HepG2 (cell line): ENCODE data around the gene NAIF1. TPM values are rescaled to one million over a fixed set of nuclear protein-coding genes. Genes with fewer than 3 reads are reported as not detected.
A peak's percentile ranks its signal among the peaks of the same experiment; 100 is the strongest.

ENCODE experiments used
- CBFB ChIP-seq: sonication (generic); formaldehyde crosslinking; IDR thresholded peaks from 2 replicates; pipeline ENCODE4 v1.4.0; 2020; ENCODE audit warnings: missing genetic modification reagents
- HOXA9 ChIP-seq: sonication (generic); formaldehyde crosslinking; IDR thresholded peaks from 2 replicates; pipeline ENCODE4 v1.8.1; 2022; ENCODE audit warnings: missing genetic modification reagents, mild to moderate bottlenecking, moderate library complexity, borderline replicate concordance
- KAT8 ChIP-seq: IDR thresholded peaks from 2 replicates; pipeline ENCODE4 v1.6.1; 2016; ENCODE audit warnings: missing genetic modification reagents, missing compliant biosample characterization
- NCOR1 ChIP-seq: fragments of 200-600 bp; sonication (generic); IDR thresholded peaks from 2 replicates; pipeline ENCODE4 v1.7.0; 2017; ENCODE audit warnings: antibody characterized with exemption, low read length, borderline replicate concordance
- RBAK ChIP-seq: sonication (generic); formaldehyde crosslinking; IDR thresholded peaks from 2 replicates; pipeline ENCODE4 v1.5.1; 2020; ENCODE audit warnings: mild to moderate bottlenecking, missing genetic modification reagents
- RFX5 ChIP-seq: IDR thresholded peaks from 2 replicates; pipeline ENCODE4 v1.6.1; 2011; ENCODE audit warnings: low read depth, low read length, improper control_type of control experiment
- SMAD9 ChIP-seq: sonication (generic); formaldehyde crosslinking; IDR thresholded peaks from 2 replicates; pipeline ENCODE4 v1.5.1; 2020; ENCODE audit warnings: mild to moderate bottlenecking, missing genetic modification reagents
- SRSF9 ChIP-seq: fragments of 200-400 bp; formaldehyde crosslinking; IDR thresholded peaks from 2 replicates; pipeline ENCODE4 v1.6.1; 2018; ENCODE audit warnings: borderline replicate concordance, mild to moderate bottlenecking, low read depth, low read length; ENCODE audit not compliant: insufficient read depth, poor library complexity, severe bottlenecking
- WIZ ChIP-seq: sonication (generic); formaldehyde crosslinking; IDR thresholded peaks from 2 replicates; pipeline ENCODE4 v1.5.1; 2020; ENCODE audit warnings: mild to moderate bottlenecking, missing genetic modification reagents
- ZFP36L1 ChIP-seq: sonication (generic); formaldehyde crosslinking; IDR thresholded peaks from 2 replicates; pipeline ENCODE4 v1.8.0; 2022; ENCODE audit warnings: mild to moderate bottlenecking, missing genetic modification reagents, moderate library complexity
- ZNF337 ChIP-seq: sonication (generic); formaldehyde crosslinking; IDR thresholded peaks from 2 replicates; pipeline ENCODE4 v1.5.1; 2020; ENCODE audit warnings: missing genetic modification reagents, low read depth, mild to moderate bottlenecking, borderline replicate concordance
- ZNF354B ChIP-seq: sonication (generic); formaldehyde crosslinking; IDR thresholded peaks from 2 replicates; pipeline ENCODE4 v1.8.0; 2022; ENCODE audit warnings: mild to moderate bottlenecking, missing genetic modification reagents
- ZNF441 ChIP-seq: sonication (generic); formaldehyde crosslinking; IDR thresholded peaks from 2 replicates; pipeline ENCODE4 v1.7.0; 2021; ENCODE audit warnings: missing genetic modification reagents, borderline replicate concordance
- ZNF670 ChIP-seq: sonication (generic); formaldehyde crosslinking; IDR thresholded peaks from 2 replicates; pipeline ENCODE4 v1.8.0; 2022; ENCODE audit warnings: mild to moderate bottlenecking, missing genetic modification reagents, borderline replicate concordance
- polyA plus RNA-seq, 8 experiments: library from polyadenylated mRNA; depleted of rRNA in 3 of 8; stranded (reverse) in 7 of 8; unstranded in 1 of 8; fragments of >200 nt; fragmentation: Illumina TruSeq in 4 of 8; extraction: Trizol in 4 of 8; gene quantifications; 2 replicates each; pipeline versions ENCODE4 v1.2.1 to v1.2.3, GENCODE V29; 2011 to 2016; ENCODE audit warnings: low read depth in 4 of 8, missing spikeins in 1 of 8, mixed read lengths in 1 of 8; ENCODE audit not compliant: insufficient read depth in 1 of 8
- total RNA-seq, 5 experiments: library from RNA; depleted of rRNA; stranded (reverse); fragments of >200 nt; fragmentation: Illumina TruSeq; extraction: Trizol; gene quantifications; 2 replicates each; pipeline ENCODE4 v1.2.3, GENCODE V29; 2016; ENCODE audit warnings: low read depth in 1 of 5
- TF ChIP-seq, protein P1 (sequence below): sonication (generic); formaldehyde crosslinking; IDR thresholded peaks from 2 replicates; pipeline ENCODE4 v1.5.1; 2020; ENCODE audit warnings: mild to moderate bottlenecking, missing genetic modification reagents
- TF ChIP-seq, protein P2 (sequence below): sonication (generic); formaldehyde crosslinking; IDR thresholded peaks from 2 replicates; pipeline ENCODE4 v1.5.1; 2020; ENCODE audit warnings: missing genetic modification reagents, mild to moderate bottlenecking, borderline replicate concordance
- TF ChIP-seq, protein P3 (sequence below): sonication (generic); formaldehyde crosslinking; conservative IDR thresholded peaks from 2 replicates; pipeline ENCODE4 v1.8.0; 2022; ENCODE audit warnings: mild to moderate bottlenecking, moderate library complexity, missing genetic modification reagents
- TF ChIP-seq, protein P4 (sequence below): sonication (generic); formaldehyde crosslinking; IDR thresholded peaks from 2 replicates; pipeline ENCODE4 v1.8.1; 2023; ENCODE audit warnings: missing genetic modification reagents, inconsistent platforms, borderline replicate concordance
- TF ChIP-seq, protein P5 (sequence below): sonication (generic); formaldehyde crosslinking; IDR thresholded peaks from 2 replicates; pipeline ENCODE4 v1.4.0; 2020; ENCODE audit warnings: missing genetic modification reagents

Gene NAIF1
- total and polyA plus RNA-seq, 2 of the 13 experiments (the other 11 are each of a cell fraction or from before 2014, with no cell fraction given) = 6.0 to 6.9 TPM

DNA sequence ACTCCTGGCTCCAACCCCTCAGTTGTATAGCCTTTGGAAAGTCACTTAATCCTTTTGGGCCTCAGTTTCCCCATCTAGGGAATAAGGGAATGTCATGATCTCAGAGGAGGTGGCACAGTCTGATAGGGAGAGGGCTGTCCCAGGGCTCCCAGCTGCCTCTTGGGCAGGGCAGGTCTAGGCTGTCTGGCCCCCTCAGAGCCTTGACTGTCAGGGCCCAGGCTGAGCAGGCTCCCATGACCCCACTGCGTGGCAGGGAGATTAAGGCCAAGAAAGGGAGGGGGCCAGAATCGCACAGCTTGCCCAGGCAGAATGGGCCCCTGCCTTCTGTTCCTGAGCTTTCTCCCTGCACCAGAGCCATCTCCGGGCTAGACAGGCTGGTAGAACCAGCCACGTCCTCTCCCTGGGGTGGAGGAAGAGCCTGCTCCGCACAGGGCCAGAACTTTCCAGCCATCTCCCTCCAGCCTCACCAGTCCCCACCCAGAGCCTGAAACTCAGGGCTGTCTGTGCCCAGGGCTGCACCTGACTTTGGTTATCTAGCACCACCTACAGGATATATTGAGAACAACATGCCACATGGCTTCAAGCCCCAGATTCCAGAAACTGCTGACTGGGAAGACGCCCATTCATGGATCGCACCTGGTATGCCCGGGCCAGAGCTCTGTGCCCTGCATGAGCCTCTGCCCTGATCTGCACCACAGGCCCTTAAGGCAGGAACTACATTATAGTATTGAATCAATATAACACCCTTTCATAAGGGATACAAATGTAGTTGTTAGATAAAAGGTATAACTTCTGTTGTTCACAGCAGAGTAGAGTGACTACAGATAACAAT lies 32.1 kb downstream of the NAIF1 start (continued):
- TF ChIP-seq ZNF354B = no peak
- no peak for TF ChIP-seq SRSF9
- TF ChIP-seq, protein P1, sequence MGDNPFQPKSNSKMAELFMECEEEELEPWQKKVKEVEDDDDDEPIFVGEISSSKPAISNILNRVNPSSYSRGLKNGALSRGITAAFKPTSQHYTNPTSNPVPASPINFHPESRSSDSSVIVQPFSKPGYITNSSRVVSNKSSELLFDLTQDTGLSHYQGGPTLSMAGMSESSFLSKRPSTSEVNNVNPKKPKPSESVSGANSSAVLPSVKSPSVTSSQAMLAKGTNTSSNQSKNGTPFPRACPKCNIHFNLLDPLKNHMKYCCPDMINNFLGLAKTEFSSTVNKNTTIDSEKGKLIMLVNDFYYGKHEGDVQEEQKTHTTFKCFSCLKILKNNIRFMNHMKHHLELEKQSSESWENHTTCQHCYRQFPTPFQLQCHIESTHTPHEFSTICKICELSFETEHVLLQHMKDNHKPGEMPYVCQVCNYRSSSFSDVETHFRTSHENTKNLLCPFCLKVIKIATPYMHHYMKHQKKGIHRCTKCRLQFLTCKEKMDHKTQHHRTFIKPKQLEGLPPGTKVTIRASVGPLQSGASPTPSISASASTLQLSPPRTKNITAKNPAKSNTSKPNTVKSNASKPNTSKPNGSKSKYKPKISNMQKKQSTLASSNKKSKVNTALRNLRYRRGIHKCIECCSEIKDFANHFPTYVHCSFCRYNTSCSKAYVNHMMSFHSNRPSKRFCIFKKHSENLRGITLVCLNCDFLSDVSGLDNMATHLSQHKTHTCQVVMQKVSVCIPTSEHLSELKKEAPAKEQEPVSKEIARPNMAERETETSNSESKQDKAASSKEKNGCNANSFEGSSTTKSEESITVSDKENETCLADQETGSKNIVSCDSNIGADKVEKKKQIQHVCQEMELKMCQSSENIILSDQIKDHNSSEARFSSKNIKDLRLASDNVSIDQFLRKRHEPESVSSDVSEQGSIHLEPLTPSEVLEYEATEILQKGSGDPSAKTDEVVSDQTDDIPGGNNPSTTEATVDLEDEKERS (CRISPR knock-in tag) = no peak
- TF ChIP-seq, protein P2, sequence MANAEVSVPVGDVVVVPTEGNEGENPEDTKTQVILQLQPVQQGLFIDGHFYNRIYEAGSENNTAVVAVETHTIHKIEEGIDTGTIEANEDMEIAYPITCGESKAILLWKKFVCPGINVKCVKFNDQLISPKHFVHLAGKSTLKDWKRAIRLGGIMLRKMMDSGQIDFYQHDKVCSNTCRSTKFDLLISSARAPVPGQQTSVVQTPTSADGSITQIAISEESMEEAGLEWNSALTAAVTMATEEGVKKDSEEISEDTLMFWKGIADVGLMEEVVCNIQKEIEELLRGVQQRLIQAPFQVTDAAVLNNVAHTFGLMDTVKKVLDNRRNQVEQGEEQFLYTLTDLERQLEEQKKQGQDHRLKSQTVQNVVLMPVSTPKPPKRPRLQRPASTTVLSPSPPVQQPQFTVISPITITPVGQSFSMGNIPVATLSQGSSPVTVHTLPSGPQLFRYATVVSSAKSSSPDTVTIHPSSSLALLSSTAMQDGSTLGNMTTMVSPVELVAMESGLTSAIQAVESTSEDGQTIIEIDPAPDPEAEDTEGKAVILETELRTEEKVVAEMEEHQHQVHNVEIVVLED (CRISPR knock-in tag) = no peak
- TF ChIP-seq ZNF337 (CRISPR knock-in tag) = no peak
- no peak for TF ChIP-seq RBAK (CRISPR knock-in tag)
- no peak for TF ChIP-seq SMAD9
- TF ChIP-seq ZFP36L1 (CRISPR knock-in tag) = no peak
- TF ChIP-seq ZNF441 (CRISPR knock-in tag) = no peak
- TF ChIP-seq WIZ (CRISPR knock-in tag) = no peak
- TF ChIP-seq, protein P3, sequence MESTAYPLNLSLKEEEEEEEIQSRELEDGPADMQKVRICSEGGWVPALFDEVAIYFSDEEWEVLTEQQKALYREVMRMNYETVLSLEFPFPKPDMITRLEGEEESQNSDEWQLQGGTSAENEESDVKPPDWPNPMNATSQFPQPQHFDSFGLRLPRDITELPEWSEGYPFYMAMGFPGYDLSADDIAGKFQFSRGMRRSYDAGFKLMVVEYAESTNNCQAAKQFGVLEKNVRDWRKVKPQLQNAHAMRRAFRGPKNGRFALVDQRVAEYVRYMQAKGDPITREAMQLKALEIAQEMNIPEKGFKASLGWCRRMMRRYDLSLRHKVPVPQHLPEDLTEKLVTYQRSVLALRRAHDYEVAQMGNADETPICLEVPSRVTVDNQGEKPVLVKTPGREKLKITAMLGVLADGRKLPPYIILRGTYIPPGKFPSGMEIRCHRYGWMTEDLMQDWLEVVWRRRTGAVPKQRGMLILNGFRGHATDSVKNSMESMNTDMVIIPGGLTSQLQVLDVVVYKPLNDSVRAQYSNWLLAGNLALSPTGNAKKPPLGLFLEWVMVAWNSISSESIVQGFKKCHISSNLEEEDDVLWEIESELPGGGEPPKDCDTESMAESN (CRISPR knock-in tag) = no peak
- TF ChIP-seq NCOR1 = no peak
- no peak for TF ChIP-seq HOXA9 (CRISPR knock-in tag)
- TF ChIP-seq KAT8 (CRISPR knock-in tag) = 0 out of 2 replicates have a peak, but pooled peaks have one; percentile 30
- TF ChIP-seq CBFB (CRISPR knock-in tag) = no peak
- no peak for TF ChIP-seq ZNF670 (CRISPR knock-in tag)
- TF ChIP-seq, protein P4, sequence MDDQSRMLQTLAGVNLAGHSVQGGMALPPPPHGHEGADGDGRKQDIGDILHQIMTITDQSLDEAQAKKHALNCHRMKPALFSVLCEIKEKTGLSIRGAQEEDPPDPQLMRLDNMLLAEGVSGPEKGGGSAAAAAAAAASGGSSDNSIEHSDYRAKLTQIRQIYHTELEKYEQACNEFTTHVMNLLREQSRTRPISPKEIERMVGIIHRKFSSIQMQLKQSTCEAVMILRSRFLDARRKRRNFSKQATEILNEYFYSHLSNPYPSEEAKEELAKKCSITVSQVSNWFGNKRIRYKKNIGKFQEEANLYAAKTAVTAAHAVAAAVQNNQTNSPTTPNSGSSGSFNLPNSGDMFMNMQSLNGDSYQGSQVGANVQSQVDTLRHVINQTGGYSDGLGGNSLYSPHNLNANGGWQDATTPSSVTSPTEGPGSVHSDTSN (CRISPR knock-in tag) = no peak
- 0 out of 2 replicates have a peak, but pooled peaks have one; percentile 37 for TF ChIP-seq RFX5
- TF ChIP-seq, protein P5, sequence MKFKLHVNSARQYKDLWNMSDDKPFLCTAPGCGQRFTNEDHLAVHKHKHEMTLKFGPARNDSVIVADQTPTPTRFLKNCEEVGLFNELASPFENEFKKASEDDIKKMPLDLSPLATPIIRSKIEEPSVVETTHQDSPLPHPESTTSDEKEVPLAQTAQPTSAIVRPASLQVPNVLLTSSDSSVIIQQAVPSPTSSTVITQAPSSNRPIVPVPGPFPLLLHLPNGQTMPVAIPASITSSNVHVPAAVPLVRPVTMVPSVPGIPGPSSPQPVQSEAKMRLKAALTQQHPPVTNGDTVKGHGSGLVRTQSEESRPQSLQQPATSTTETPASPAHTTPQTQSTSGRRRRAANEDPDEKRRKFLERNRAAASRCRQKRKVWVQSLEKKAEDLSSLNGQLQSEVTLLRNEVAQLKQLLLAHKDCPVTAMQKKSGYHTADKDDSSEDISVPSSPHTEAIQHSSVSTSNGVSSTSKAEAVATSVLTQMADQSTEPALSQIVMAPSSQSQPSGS (CRISPR knock-in tag) = 0 out of 2 replicates have a peak, but pooled peaks have one; percentile 33
